Measurements from ENCODE around the gene PRSS56. TPM values are rescaled to one million over a fixed set of nuclear protein-coding genes. Genes with fewer than 3 reads are reported as not detected.

Gene PRSS56
- total RNA-seq, 1 experiment from 2014 or later, result 0.18 TPM

- Histone ChIP-seq H3K27ac (ENCODE audit: low read length) (no peak overlapping the region), H3K27me3 (ENCODE audit: control insufficient read depth, insufficient read depth, low read length) (no peaks in the 10 kb centered on the region), H3K4me1 (ENCODE audit: control insufficient read depth, insufficient read depth, low read length) (no peaks in the 10 kb centered on the region), H3K9me3 (ENCODE audit: control insufficient read depth, insufficient read depth, low read depth, low read length) (no peaks in the 10 kb centered on the region), H3K36me3 (ENCODE audit: control insufficient read depth, insufficient read depth, low read length) (peaks cover 3% of the 10 kb centered on the region), H3K4me3 (ENCODE audit: low read depth in 2 of 2, low read length in 2 of 2) (no peak overlapping the region)
- BruUV-seq (replicated peaks), result no TSS peak
- no peak for TF ChIP-seq TCF7L2 (IDR thresholded peaks at IDR 0.05; ENCODE audit: low read depth, low read length)
- TF ChIP-seq POLR2AphosphoS5 (IDR thresholded peaks at IDR 0.05; ENCODE audit: low read depth, low read length), result no peak
- no peak for TF ChIP-seq CTCF (IDR thresholded peaks at IDR 0.05)
- no peak for TF ChIP-seq SIN3A (IDR thresholded peaks at IDR 0.05; ENCODE audit: borderline replicate concordance, insufficient read depth, low read depth, low read length)
- no peak for TF ChIP-seq REST (IDR thresholded peaks at IDR 0.05; ENCODE audit: insufficient read depth in 1 of 2, low read depth in 2 of 2, low read length in 1 of 2)
- intact Hi-C loops (cut with micrococcal nuclease; ENCODE audit: unreplicated experiment) (no loop called here), in situ Hi-C loops (cut with HindIII; ENCODE audit: low pct_unique_long_range_greater_than_20kb, low sequenced_read_pairs) (no loop called here)
- no peak for ATAC-seq
- ChIA-PET CTCF (no interaction called here), POLR2A (no interaction called here)
- no peak for DNase-seq (ENCODE audit: low read depth, low spot score)
Measured at GRCh38 chr2:232574674-232575403, 54.7 kb downstream of the PRSS56 start.

Other genes with a start within 250 kb of the PRSS56 start
- 7.3 TPM for gene ALPP, start 141.6 kb upstream of the PRSS56 start, total RNA-seq (2021; ENCODE audit: unreplicated experiment)
- 65.3 TPM for gene ALPG, start 113.5 kb upstream of the PRSS56 start, total RNA-seq (2021; ENCODE audit: unreplicated experiment)
- gene ALPI, start 64.2 kb upstream of the PRSS56 start, total RNA-seq (2021; ENCODE audit: unreplicated experiment), result not detected
- 2.9 TPM for gene ECEL1, start 32.6 kb upstream of the PRSS56 start, total RNA-seq (2021; ENCODE audit: unreplicated experiment)
- not detected for gene CHRND, start 5.8 kb downstream of the PRSS56 start, total RNA-seq (2021; ENCODE audit: unreplicated experiment)
- not detected for gene CHRNG, start 19.3 kb downstream of the PRSS56 start, total RNA-seq (2021; ENCODE audit: unreplicated experiment)
- 5.1 TPM for gene TIGD1, start 30.2 kb downstream of the PRSS56 start, total RNA-seq (2021; ENCODE audit: unreplicated experiment)
- gene EIF4E2, start 30.3 kb downstream of the PRSS56 start, total RNA-seq (2021; ENCODE audit: unreplicated experiment), result 84.0 TPM
- gene EFHD1, start 113.2 kb downstream of the PRSS56 start, total RNA-seq (2021; ENCODE audit: unreplicated experiment), result 73.5 TPM
- 68.3 TPM for gene GIGYF2, start 176.9 kb downstream of the PRSS56 start, total RNA-seq (2021; ENCODE audit: unreplicated experiment)